Thymus (tissue), 11 donors: ENCODE measurements around the gene AIDA. TPM values are rescaled to one million over a fixed set of nuclear protein-coding genes. Genes with fewer than 3 reads are reported as not detected.

Experiments used
- DNase-seq, 9 donors: peaks; one replicate each; pipeline ENCODE4 v3.0.0-alpha.2; 2013; ENCODE audit warnings: low spot score in 9 of 9, low read depth in 6 of 9, missing footprints in 1 of 9
- H3K27ac ChIP-seq, 2 donors: one replicate each; pipeline ENCODE4 v1.5.1; 2013; ENCODE audit warnings: control low read depth in 1 of 2, low read depth in 1 of 2, low read length in 1 of 2, mild to moderate bottlenecking in 1 of 2, moderate library complexity in 1 of 2
- H3K27me3 ChIP-seq, 2 donors: one replicate each; pipeline ENCODE4 v1.5.1; 2013; ENCODE audit warnings: low read length in 1 of 2; ENCODE audit not compliant: control insufficient read depth in 2 of 2, insufficient read depth in 1 of 2
- H3K36me3 ChIP-seq, 2 donors: one replicate each; pipeline ENCODE4 v1.5.1; 2013; ENCODE audit warnings: low read length in 1 of 2, mild to moderate bottlenecking in 1 of 2, moderate library complexity in 1 of 2; ENCODE audit not compliant: control insufficient read depth in 2 of 2, insufficient read depth in 2 of 2
- H3K4me1 ChIP-seq, 2 donors: one replicate each; pipeline ENCODE4 v1.5.1; 2013; ENCODE audit warnings: low read length in 2 of 2; ENCODE audit not compliant: control insufficient read depth in 2 of 2, insufficient read depth in 2 of 2
- H3K4me3 ChIP-seq, 2 donors: one replicate each; pipeline ENCODE4 v1.5.1; 2013; ENCODE audit warnings: low read length in 2 of 2, control low read depth in 1 of 2, mild to moderate bottlenecking in 1 of 2
- H3K9me3 ChIP-seq, 2 donors: one replicate each; pipeline ENCODE4 v1.5.1; 2013; ENCODE audit warnings: low read length in 1 of 2, mild to moderate bottlenecking in 1 of 2; ENCODE audit not compliant: control insufficient read depth in 2 of 2, insufficient read depth in 1 of 2
- WGBS: extraction: QIAGEN DNeasy Blood & Tissue Kit; methylation state at CpG from one replicate; pipeline ENCODE4 v1.1.7; 2013; 5-methylcytosine and 5-hydroxymethylcytosine counted together
- polyA plus RNA-seq: library from polyadenylated mRNA; stranded (reverse); fragments of 200-250 nt; gene quantifications from one replicate; pipeline ENCODE4 v1.2.3, GENCODE V29; 2013
- total RNA-seq: library from RNA; stranded (reverse); fragments of 120-200 nt; gene quantifications from one replicate; pipeline ENCODE4 v1.2.4, GENCODE V29; 2013
- donor health status: healthy.

Gene AIDA
- total and polyA plus RNA-seq, 2 donors = 20.4 to 54.0 TPM

DNA sequence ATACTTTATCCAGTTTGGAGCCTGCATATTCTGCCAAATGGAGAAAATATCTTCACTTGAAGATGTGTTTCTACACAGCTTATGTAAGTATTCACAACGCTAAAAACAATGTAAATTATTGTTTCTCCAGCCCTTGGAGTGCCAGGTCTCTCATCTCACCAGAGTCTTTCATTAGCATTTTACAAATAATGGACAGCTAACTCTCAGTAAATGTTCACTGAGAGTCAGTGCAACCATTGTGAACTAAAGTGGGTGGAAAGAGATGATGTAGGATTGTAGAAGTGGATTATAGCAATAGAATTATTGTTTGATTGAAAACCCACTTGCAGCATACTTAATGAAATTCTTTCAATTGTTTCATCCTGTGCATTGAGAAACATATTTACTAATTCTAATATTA, 16.5 kb upstream of the AIDA start:
- no peak overlapping the region for H3K4me3 ChIP-seq
- H3K36me3 ChIP-seq = peaks cover 23 to 86% of the 10 kb centered on the region in 2 donors
- no peaks in the 10 kb centered on the region for H3K27me3 ChIP-seq
- WGBS = 100% methylated on average over 1 of the region's 1 CpG
- H3K4me1 ChIP-seq = no peaks in the 10 kb centered on the region
- H3K9me3 ChIP-seq = no peaks in the 10 kb centered on the region
- no peak for DNase-seq
- H3K27ac ChIP-seq = no peak overlapping the region

DNA sequence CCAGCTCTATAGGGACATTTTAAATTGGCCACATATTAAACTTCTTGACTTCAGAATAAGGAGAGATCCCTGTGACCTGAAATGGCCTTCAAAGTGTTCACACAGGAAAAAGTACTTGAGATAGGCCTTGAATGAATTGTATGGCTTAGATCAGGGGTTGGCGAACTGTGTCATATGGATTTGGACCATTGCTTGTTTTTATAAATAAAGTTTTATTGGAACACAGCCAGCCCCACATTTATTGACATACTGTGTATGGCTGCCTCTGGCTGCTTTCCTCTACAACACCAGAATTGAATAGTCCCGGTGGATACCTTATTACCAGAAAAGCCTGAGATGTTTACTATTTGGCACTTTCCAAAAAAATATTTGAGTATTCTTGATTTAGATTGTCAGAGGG, 4.1 kb upstream of the AIDA start:
- H3K36me3 ChIP-seq = peaks cover 3 to 29% of the 10 kb centered on the region in 2 donors
- H3K27me3 ChIP-seq = no peaks in the 10 kb centered on the region
- no peak for DNase-seq
- WGBS = 97% methylated on average over 2 of the region's 2 CpGs
- H3K27ac ChIP-seq = no peak overlapping the region
- H3K9me3 ChIP-seq = peaks cover 0 to 4% of the 10 kb centered on the region in 2 donors
- H3K4me3 ChIP-seq = no peak overlapping the region
- peaks cover 2 to 5% of the 10 kb centered on the region in 2 donors for H3K4me1 ChIP-seq

DNA sequence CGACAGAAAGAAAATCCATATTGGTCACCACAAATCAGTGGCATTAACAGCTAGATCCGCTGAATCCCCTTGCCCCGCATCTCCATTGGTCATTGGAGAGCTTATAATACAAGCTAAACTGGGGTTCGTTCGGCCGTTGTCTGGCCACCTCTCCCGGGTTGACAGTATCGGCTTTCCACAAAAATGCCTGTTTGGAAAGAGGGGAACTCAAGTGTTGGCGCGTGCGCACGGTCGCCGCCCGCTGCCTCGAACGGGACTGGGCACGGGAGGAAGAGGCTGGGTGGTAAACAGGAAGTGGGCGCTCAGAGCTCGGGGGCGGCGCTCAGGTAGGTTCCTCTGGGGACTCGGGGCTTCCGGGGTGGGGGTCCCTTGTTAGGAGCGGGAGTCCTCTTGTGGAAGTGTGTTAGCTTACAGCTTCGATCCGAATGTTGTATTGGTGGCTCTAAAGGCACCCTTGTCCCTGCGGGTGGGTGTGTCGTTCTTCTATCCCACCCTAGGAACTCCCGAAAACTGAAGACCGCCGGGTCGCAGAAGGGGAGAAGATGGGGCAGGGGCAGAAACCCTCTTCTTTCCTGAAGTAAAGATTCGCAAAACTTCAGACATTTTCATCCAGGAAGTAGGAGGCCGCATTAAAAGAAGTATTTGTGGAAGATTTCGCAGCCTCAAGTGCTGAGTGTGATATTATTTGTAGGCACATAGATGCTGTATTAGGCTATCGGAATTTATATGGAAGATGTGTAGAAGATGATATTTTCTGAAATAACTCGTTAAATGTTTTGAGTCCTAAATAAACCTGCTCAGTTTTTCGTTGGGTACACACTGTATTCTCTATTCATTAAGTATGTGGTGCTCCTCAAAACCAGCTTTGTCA, 1.0 kb upstream of the AIDA start:
- H3K4me1 ChIP-seq = peaks cover 5 to 12% of the 10 kb centered on the region in 2 donors
- DNase-seq = peak; percentile 80 to 97 (median 93)
- H3K27ac ChIP-seq = peak overlapping the region; percentile 98
- H3K4me3 ChIP-seq = peak overlapping the region; percentile 58 to 84
- WGBS = under 1% methylated on average over 39 of the region's 39 CpGs
- H3K9me3 ChIP-seq = peaks cover 0 to 5% of the 10 kb centered on the region in 2 donors
- peaks cover 0 to 21% of the 10 kb centered on the region in 2 donors for H3K36me3 ChIP-seq
- no peaks in the 10 kb centered on the region for H3K27me3 ChIP-seq

DNA sequence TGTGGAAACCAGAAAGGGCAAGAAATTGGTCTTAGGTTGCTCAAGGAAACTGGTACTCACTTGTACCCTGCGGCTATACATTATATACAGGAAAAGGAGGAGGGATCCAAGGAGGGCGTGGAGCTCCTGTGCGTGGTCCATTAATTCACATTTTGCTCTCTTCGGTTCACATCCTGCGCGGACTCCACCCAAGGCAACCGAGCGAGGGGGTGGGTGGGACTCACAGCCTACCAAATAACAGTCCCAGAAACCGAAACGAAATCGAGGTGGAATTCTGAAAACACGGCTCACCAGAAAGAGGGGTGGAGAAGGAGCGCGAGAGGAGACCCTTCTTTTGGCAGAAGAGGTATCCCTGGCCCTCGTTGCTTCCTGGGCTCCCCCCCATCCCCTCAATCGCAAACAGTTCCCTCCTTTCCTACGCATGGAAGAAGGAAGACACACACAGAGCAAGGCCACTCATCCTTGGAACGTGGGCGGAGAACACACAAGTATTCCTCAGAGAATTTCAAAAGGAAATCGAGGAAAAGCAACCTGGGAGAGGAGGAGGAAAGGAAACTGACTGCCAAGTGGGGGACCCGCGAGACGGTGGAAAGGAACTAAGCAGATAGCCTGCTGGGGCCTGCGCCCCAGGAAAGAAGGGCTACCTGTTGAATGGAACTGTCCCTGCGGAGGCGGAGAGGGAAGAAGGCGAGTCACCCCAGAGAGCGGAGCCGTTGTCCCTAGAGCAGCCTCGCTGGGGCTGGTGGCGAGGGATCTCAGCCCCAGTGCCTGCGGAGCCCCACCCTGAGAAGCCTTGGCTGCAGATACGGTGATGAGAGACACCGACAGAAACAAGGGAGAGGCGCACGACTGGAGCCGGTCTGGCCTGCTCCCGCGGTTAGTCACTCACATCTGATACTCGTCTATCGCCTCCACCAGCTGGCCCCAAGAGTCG, 705 bp downstream of the AIDA start:
- WGBS = under 1% methylated on average over 42 of the region's 42 CpGs
- Histone ChIP-seq H3K27ac (peak overlapping the region; percentile 79 to 88), H3K4me1 (peaks cover 5 to 12% of the 10 kb centered on the region in 2 donors)

DNA sequence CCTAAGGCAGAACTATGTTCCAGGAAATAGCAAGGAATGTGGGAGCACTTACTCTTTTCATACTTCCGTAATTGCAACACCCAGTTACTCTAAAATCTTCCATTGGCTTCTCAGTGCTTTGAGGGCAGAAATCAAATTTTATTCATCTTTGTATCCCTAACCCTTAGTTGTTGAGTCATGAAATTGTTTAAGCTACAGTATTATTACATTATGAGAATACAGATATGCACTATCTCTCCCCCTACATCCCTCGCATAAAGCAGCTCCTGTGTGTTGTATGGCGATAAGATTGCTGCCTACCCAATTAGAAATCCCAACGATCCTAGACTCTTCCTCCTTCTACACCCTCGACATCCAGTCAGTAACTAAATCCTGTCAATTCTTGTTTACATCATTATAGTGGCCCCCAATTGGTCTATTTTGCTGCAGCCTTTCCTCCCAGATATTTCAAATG, 2.6 kb downstream of the AIDA start:
- Histone ChIP-seq H3K9me3 (peaks cover 0 to 9% of the 10 kb centered on the region in 2 donors), H3K4me1 (peaks cover 5 to 12% of the 10 kb centered on the region in 2 donors), H3K36me3 (no peaks in the 10 kb centered on the region), H3K27ac (no peak overlapping the region), H3K27me3 (no peaks in the 10 kb centered on the region), H3K4me3 (no peak overlapping the region)
- WGBS = over 99% methylated on average over 5 of the region's 5 CpGs
- DNase-seq = no peak

More for the DNA sequence above, 705 bp downstream of the AIDA start:
- H3K4me3 ChIP-seq = peak overlapping the region; percentile 58 to 84
- H3K9me3 ChIP-seq = peaks cover 0 to 5% of the 10 kb centered on the region in 2 donors
- H3K27me3 ChIP-seq = no peaks in the 10 kb centered on the region
- peak; percentile 25 to 68 (median 32) for DNase-seq
- peaks cover 0 to 8% of the 10 kb centered on the region in 2 donors for H3K36me3 ChIP-seq

DNA sequence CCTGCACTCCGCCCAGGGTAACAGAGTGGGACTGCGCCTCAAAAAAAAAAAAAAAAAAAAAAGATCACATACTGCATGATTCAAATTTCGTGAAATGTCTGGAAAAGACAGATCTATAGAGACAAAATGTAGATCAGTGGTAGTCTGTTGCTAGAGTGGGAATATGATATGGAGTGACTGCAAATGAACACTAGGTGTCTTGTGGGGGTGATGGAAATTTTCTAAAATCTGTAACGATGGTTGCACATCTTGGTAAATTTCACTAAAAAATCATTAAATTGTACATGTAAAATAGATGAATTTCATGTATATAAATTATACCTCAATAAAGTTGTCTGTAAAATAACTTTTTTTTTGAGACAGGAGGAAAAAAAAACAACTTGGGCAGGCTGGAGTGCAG, 5.5 kb downstream of the AIDA start:
- H3K27ac ChIP-seq = no peak overlapping the region
- peaks cover 0 to 9% of the 10 kb centered on the region in 2 donors for H3K36me3 ChIP-seq
- WGBS = 98% methylated on average over 4 of the region's 4 CpGs
- H3K4me1 ChIP-seq = peaks cover 4 to 8% of the 10 kb centered on the region in 2 donors
- peaks cover 0 to 9% of the 10 kb centered on the region in 2 donors for H3K9me3 ChIP-seq
- H3K4me3 ChIP-seq = no peak overlapping the region
- no peaks in the 10 kb centered on the region for H3K27me3 ChIP-seq
- no peak for DNase-seq

DNA sequence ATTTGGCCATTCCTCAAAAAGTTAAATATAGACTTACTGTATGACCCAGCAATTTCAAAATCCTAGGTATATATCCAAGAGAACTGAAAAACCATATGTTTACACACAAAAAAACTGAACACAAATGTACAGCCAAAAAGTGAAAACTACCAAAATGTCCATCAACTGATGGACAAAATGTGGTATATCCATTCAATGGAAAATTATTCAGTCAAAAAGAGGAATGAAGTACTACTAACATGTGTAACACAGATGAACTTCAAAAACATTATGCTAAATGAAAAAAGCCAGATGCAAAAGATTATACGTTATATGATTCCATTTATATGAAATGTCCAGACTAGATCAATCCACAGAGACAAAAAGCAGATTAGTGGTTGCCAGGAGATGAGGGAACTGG, 8.0 kb downstream of the AIDA start:
- H3K27ac ChIP-seq = no peak overlapping the region
- 99% methylated on average over 1 of the region's 1 CpG for WGBS
- no peaks in the 10 kb centered on the region for H3K27me3 ChIP-seq
- peaks cover 10 to 26% of the 10 kb centered on the region in 2 donors for H3K36me3 ChIP-seq
- peaks cover 0 to 4% of the 10 kb centered on the region in 2 donors for H3K9me3 ChIP-seq
- no peak for DNase-seq
- no peaks in the 10 kb centered on the region for H3K4me1 ChIP-seq
- H3K4me3 ChIP-seq = no peak overlapping the region

DNA sequence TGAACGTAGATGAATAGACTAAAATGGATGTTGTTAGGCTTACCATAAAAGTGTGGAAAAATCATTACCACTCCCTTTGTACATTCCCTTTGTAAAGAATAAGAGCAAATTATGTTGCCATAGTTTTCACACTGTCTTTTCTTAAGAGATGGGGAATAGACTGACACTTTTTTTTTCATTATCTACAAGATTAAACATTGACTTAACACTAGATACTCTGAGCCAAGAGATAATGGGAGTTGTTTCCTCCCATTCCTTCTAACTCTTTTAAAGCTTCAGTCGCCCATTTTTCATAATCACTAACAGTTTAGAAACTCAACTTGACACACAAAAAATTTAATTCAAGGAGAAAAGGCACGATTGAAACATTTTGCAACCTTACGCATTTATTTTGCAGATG, 10.1 kb downstream of the AIDA start:
- WGBS = 98% methylated on average over 4 of the region's 4 CpGs
- DNase-seq = no peak
- peaks cover 10 to 29% of the 10 kb centered on the region in 2 donors for H3K36me3 ChIP-seq
- no peak overlapping the region for H3K27ac ChIP-seq
- no peaks in the 10 kb centered on the region for H3K4me1 ChIP-seq
- no peaks in the 10 kb centered on the region for H3K27me3 ChIP-seq
- H3K4me3 ChIP-seq = no peak overlapping the region
- H3K9me3 ChIP-seq = peaks cover 0 to 4% of the 10 kb centered on the region in 2 donors
